ENCODE results near the gene NPBWR2. TPM values are rescaled to one million over a fixed set of nuclear protein-coding genes. Genes with fewer than 3 reads are reported as not detected.
A peak's percentile ranks its signal among the peaks of the same experiment; 100 is the strongest.

NPBWR2 gene
- total RNA-seq, 1 experiment from 2014 or later, result not detected

- ATAC-seq (no peak), DNase-seq (ENCODE audit: low read depth, low spot score) (no peak)
- Histone ChIP-seq H3K4me1 (ENCODE audit: control insufficient read depth, insufficient read depth, low read length) (peaks cover 37% of the 10 kb centered on the region), H3K9me3 (ENCODE audit: control insufficient read depth, insufficient read depth, low read depth, low read length) (no peaks in the 10 kb centered on the region), H3K27ac (ENCODE audit: low read length) (peak overlapping the region; percentile 90), H3K4me3 (ENCODE audit: low read depth in 2 of 2, low read length in 2 of 2) (peak overlapping the region; percentile 51 to 67), H3K27me3 (ENCODE audit: control insufficient read depth, insufficient read depth, low read length) (no peaks in the 10 kb centered on the region), H3K36me3 (ENCODE audit: control insufficient read depth, insufficient read depth, low read length) (no peaks in the 10 kb centered on the region)
- in situ Hi-C loops (cut with HindIII; ENCODE audit: low pct_unique_long_range_greater_than_20kb, low sequenced_read_pairs) (no loop called here), intact Hi-C loops (cut with micrococcal nuclease; ENCODE audit: unreplicated experiment) (no loop called here)
- no TSS peak for BruUV-seq (replicated peaks)
- POLR2A ChIA-PET, result no interaction called here
- CTCF ChIA-PET, result interaction anchor here (1.0 kb wide), 2 partner anchors 21 to 24 kb away, joined by 3 to 4 read pairs; no protein-coding TSS in a partner anchor
- TF ChIP-seq SIN3A (IDR thresholded peaks at IDR 0.05; ENCODE audit: borderline replicate concordance, insufficient read depth, low read depth, low read length) (no peak), POLR2AphosphoS5 (IDR thresholded peaks at IDR 0.05; ENCODE audit: low read depth, low read length) (no peak), CTCF (IDR thresholded peaks at IDR 0.05) (no peak), REST (IDR thresholded peaks at IDR 0.05; ENCODE audit: insufficient read depth in 1 of 2, low read depth in 2 of 2, low read length in 1 of 2) (no peak), TCF7L2 (IDR thresholded peaks at IDR 0.05; ENCODE audit: low read depth, low read length) (no peak)
These were observed 45.1 kb downstream of the NPBWR2 start for GRCh38 chr20:64062276-64062595.

- Histone ChIP-seq H3K9me3 (ENCODE audit: control insufficient read depth, insufficient read depth, low read depth, low read length) (no peaks in the 10 kb centered on the region), H3K4me1 (ENCODE audit: control insufficient read depth, insufficient read depth, low read length) (peaks cover 49% of the 10 kb centered on the region), H3K27me3 (ENCODE audit: control insufficient read depth, insufficient read depth, low read length) (no peaks in the 10 kb centered on the region), H3K36me3 (ENCODE audit: control insufficient read depth, insufficient read depth, low read length) (no peaks in the 10 kb centered on the region), H3K4me3 (ENCODE audit: low read depth in 2 of 2, low read length in 2 of 2) (no peak overlapping the region), H3K27ac (ENCODE audit: low read length) (no peak overlapping the region)
- ChIA-PET CTCF (no interaction called here), POLR2A (interaction anchor here (0.6 kb wide), 1 partner anchor 23 kb away, joined by 4 read pairs; no protein-coding TSS in a partner anchor)
- no TSS peak for BruUV-seq (replicated peaks)
- DNase-seq (ENCODE audit: low read depth, low spot score) (no peak), ATAC-seq (no peak)
- TF ChIP-seq CTCF (IDR thresholded peaks at IDR 0.05) (no peak), POLR2AphosphoS5 (IDR thresholded peaks at IDR 0.05; ENCODE audit: low read depth, low read length) (no peak), TCF7L2 (IDR thresholded peaks at IDR 0.05; ENCODE audit: low read depth, low read length) (no peak), REST (IDR thresholded peaks at IDR 0.05; ENCODE audit: insufficient read depth in 1 of 2, low read depth in 2 of 2, low read length in 1 of 2) (no peak), SIN3A (IDR thresholded peaks at IDR 0.05; ENCODE audit: borderline replicate concordance, insufficient read depth, low read depth, low read length) (no peak)
- intact Hi-C loops (cut with micrococcal nuclease; ENCODE audit: unreplicated experiment) (no loop called here), in situ Hi-C loops (cut with HindIII; ENCODE audit: low pct_unique_long_range_greater_than_20kb, low sequenced_read_pairs) (no loop called here)
These were observed 48.8 kb downstream of the NPBWR2 start for GRCh38 chr20:64058536-64058935.
